K562 (cell line): ENCODE data around the gene SLC9A3. TPM values are rescaled to one million over a fixed set of nuclear protein-coding genes. Genes with fewer than 3 reads are reported as not detected.

Experiments
- CREB3 ChIP-seq: fragments of 450-650 bp; conservative IDR thresholded peaks from 2 replicates; pipeline ENCODE4 v1.6.1; 2016; ENCODE audit warnings: missing genetic modification characterization, low read depth, mild to moderate bottlenecking, missing compliant biosample characterization, moderate library complexity
- EWSR1 ChIP-seq: fragments of 450-650 bp; IDR thresholded peaks from 2 replicates; pipeline ENCODE4 v1.6.1; 2018; ENCODE audit warnings: borderline replicate concordance, mild to moderate bottlenecking, low read depth, moderate library complexity; ENCODE audit not compliant: partially characterized antibody
- MLX ChIP-seq, 2 experiments: fragments of 450-650 bp in 1 of 2; sonication (generic) in 1 of 2; formaldehyde crosslinking; conservative IDR thresholded peaks; 2 replicates each; pipeline versions ENCODE4 v1.4.0 to v1.8.1; 2020 to 2022; ENCODE audit warnings: mild to moderate bottlenecking in 1 of 2, missing genetic modification reagents in 1 of 2
- NCOA1 ChIP-seq: fragments of 450-650 bp; IDR thresholded peaks from 2 replicates; pipeline ENCODE4 v1.6.1; 2016; ENCODE audit warnings: low read depth
- SAFB2 ChIP-seq: fragments of 200-400 bp; formaldehyde crosslinking; IDR thresholded peaks from 2 replicates; pipeline ENCODE4 v1.6.1; 2018; ENCODE audit warnings: borderline replicate concordance, low read length, low read depth, moderate library complexity; ENCODE audit not compliant: severe bottlenecking
- SMAD1 ChIP-seq: fragments of 150-350 bp; IDR thresholded peaks from 2 replicates; pipeline ENCODE4 v1.6.1; 2014; ENCODE audit warnings: low read length, low read depth; ENCODE audit not compliant: partially characterized antibody
- polyA plus RNA-seq, 8 experiments: library from polyadenylated mRNA; depleted of rRNA in 4 of 8; stranded (reverse) in 5 of 8; unstranded in 3 of 8; fragments of >200 nt; fragmentation: Nextera tagmentation in 2 of 8; fragmentation: Illumina TruSeq in 1 of 8; extraction: Ambion mirVana in 2 of 8; extraction: Trizol in 1 of 8; gene quantifications; 2 replicates each; pipeline versions ENCODE4 v1.2.1 to v1.2.3, GENCODE V29; 2011 to 2014; ENCODE audit warnings: inconsistent platforms in 1 of 8, missing spikeins in 1 of 8
- total RNA-seq, 7 experiments: library from RNA; depleted of rRNA in 6 of 7; stranded (reverse); fragments of >200 nt in 6 of 7; fragmentation: Illumina TruSeq in 2 of 7; extraction: Trizol in 2 of 7; gene quantifications; 2 replicates each; pipeline versions ENCODE4 v1.2.1 to v1.2.3, GENCODE V29; 2011 to 2021; ENCODE audit warnings: low replicate concordance in 1 of 7
- TF ChIP-seq, protein P1 (sequence below): sonication (generic); formaldehyde crosslinking; IDR thresholded peaks from 2 replicates; pipeline ENCODE4 v1.8.1; 2023; ENCODE audit warnings: mild to moderate bottlenecking, missing genetic modification reagents
- TF ChIP-seq, protein P2 (sequence below): fragments of 450-650 bp; formaldehyde crosslinking; IDR thresholded peaks from 2 replicates; pipeline ENCODE4 v1.4.0; 2020; ENCODE audit warnings: mild to moderate bottlenecking, moderate library complexity

Gene SLC9A3
- total and polyA plus RNA-seq, 9 of the 15 experiments (the other 6 are each of a cell fraction or from before 2014, with no cell fraction given), result 1.5 to 5.8 (median 3.7) TPM; not detected in 2

DNA sequence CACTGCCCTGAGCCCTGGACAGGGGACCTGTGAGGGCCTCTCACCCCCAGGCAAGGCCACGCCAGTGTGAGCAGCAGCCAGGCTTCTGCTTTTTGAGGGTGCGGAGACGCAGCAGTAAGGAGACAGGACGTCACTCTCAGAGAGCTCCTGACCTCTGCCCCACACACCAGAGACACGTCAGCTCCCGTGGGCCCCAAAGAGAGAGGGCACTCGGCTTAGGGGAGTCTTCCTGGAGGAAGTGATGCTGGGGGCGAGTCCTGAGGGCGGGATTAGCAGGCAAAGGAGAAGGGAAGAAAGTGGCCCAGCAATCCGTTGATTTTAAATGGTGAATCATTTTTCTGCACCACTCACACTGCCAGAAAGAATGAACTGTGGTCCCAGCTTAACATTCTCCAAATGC, 24.0 kb upstream of the SLC9A3 start (continued):
- TF ChIP-seq EWSR1 (no peak), SMAD1 (no peak), MLX (CRISPR knock-in tag; conservative IDR thresholded peaks at IDR 0.05) (no peak), CREB3 (tag) (no peak), NCOA1 (no peak), SAFB2 (no peak)
- TF ChIP-seq, protein P1, sequence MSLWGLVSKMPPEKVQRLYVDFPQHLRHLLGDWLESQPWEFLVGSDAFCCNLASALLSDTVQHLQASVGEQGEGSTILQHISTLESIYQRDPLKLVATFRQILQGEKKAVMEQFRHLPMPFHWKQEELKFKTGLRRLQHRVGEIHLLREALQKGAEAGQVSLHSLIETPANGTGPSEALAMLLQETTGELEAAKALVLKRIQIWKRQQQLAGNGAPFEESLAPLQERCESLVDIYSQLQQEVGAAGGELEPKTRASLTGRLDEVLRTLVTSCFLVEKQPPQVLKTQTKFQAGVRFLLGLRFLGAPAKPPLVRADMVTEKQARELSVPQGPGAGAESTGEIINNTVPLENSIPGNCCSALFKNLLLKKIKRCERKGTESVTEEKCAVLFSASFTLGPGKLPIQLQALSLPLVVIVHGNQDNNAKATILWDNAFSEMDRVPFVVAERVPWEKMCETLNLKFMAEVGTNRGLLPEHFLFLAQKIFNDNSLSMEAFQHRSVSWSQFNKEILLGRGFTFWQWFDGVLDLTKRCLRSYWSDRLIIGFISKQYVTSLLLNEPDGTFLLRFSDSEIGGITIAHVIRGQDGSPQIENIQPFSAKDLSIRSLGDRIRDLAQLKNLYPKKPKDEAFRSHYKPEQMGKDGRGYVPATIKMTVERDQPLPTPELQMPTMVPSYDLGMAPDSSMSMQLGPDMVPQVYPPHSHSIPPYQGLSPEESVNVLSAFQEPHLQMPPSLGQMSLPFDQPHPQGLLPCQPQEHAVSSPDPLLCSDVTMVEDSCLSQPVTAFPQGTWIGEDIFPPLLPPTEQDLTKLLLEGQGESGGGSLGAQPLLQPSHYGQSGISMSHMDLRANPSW (CRISPR knock-in tag), result no peak
- TF ChIP-seq, protein P2, sequence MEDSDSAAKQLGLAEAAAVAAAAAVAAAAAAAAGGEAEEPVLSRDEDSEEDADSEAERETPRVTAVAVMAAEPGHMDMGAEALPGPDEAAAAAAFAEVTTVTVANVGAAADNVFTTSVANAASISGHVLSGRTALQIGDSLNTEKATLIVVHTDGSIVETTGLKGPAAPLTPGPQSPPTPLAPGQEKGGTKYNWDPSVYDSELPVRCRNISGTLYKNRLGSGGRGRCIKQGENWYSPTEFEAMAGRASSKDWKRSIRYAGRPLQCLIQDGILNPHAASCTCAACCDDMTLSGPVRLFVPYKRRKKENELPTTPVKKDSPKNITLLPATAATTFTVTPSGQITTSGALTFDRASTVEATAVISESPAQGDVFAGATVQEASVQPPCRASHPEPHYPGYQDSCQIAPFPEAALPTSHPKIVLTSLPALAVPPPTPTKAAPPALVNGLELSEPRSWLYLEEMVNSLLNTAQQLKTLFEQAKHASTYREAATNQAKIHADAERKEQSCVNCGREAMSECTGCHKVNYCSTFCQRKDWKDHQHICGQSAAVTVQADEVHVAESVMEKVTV, result no peak
